ENCODE data around the gene SYNPO2.

GRCh38 chr4:119011607-119011988 lies 122.9 kb downstream of the SYNPO2 start:
- no peak for TF ChIP-seq EZH2 (IDR thresholded peaks at IDR 0.05; ENCODE audit: low read length, unreplicated experiment)
- TF ChIP-seq EZH2phosphoT487 (IDR thresholded peaks at IDR 0.05; ENCODE audit: borderline replicate concordance, low read length) = no peak
